Panc1 (cell line): ENCODE data around the gene PTPRH.

Source experiments
- TF ChIP-seq, protein P1 (sequence below): fragments of 450-650 bp; IDR thresholded peaks from 2 replicates; pipeline ENCODE4 v1.5.1; 2017; ENCODE audit warnings: mild to moderate bottlenecking
- TF ChIP-seq, protein P2 (sequence below), 2 experiments: IDR thresholded peaks; 2 replicates each; pipeline ENCODE4 v1.6.1; 2011 to 2012; ENCODE audit warnings: low read depth in 2 of 2, control low read depth in 1 of 2, low read length in 1 of 2, mild to moderate bottlenecking in 1 of 2, moderate library complexity in 1 of 2; ENCODE audit not compliant: insufficient read depth in 1 of 2

DNA sequence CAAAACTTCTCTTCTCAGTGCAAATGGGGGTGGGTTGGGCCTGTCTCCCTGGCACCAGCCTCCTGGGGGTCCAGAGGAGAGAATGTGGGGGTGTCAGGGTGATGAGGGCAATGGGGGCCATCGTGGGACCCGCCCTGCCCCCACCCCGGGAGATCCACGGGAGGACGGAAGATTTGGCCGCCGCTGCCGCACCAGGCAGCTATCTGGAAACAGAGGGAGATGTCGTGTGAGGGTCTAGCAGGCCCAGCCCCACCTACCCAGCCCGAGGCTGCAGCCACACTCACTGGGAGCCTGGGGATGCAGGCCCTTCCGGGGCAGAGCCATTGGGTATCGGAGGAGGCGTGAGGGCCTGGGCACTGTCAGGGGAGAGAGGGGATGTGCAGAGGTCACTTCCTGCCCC, 21.0 kb upstream of the PTPRH start:
- TF ChIP-seq, protein P1, sequence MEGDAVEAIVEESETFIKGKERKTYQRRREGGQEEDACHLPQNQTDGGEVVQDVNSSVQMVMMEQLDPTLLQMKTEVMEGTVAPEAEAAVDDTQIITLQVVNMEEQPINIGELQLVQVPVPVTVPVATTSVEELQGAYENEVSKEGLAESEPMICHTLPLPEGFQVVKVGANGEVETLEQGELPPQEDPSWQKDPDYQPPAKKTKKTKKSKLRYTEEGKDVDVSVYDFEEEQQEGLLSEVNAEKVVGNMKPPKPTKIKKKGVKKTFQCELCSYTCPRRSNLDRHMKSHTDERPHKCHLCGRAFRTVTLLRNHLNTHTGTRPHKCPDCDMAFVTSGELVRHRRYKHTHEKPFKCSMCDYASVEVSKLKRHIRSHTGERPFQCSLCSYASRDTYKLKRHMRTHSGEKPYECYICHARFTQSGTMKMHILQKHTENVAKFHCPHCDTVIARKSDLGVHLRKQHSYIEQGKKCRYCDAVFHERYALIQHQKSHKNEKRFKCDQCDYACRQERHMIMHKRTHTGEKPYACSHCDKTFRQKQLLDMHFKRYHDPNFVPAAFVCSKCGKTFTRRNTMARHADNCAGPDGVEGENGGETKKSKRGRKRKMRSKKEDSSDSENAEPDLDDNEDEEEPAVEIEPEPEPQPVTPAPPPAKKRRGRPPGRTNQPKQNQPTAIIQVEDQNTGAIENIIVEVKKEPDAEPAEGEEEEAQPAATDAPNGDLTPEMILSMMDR, result no peak
- TF ChIP-seq, protein P2, sequence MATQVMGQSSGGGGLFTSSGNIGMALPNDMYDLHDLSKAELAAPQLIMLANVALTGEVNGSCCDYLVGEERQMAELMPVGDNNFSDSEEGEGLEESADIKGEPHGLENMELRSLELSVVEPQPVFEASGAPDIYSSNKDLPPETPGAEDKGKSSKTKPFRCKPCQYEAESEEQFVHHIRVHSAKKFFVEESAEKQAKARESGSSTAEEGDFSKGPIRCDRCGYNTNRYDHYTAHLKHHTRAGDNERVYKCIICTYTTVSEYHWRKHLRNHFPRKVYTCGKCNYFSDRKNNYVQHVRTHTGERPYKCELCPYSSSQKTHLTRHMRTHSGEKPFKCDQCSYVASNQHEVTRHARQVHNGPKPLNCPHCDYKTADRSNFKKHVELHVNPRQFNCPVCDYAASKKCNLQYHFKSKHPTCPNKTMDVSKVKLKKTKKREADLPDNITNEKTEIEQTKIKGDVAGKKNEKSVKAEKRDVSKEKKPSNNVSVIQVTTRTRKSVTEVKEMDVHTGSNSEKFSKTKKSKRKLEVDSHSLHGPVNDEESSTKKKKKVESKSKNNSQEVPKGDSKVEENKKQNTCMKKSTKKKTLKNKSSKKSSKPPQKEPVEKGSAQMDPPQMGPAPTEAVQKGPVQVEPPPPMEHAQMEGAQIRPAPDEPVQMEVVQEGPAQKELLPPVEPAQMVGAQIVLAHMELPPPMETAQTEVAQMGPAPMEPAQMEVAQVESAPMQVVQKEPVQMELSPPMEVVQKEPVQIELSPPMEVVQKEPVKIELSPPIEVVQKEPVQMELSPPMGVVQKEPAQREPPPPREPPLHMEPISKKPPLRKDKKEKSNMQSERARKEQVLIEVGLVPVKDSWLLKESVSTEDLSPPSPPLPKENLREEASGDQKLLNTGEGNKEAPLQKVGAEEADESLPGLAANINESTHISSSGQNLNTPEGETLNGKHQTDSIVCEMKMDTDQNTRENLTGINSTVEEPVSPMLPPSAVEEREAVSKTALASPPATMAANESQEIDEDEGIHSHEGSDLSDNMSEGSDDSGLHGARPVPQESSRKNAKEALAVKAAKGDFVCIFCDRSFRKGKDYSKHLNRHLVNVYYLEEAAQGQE (IDR thresholded peaks at IDR 0.05; ENCODE audit: insufficient read depth in 1 of 2, low read depth in 2 of 2, low read length in 1 of 2), result no peak
